AG09319 (cell line): ENCODE data around the gene GPR78.

ENCODE experiments used
- DNase-seq: peaks from one replicate; pipeline ENCODE4 v3.0.0-alpha.2; 2010; ENCODE audit warnings: low read depth; ENCODE audit errors: extremely low read depth
- TF ChIP-seq, protein P1 (sequence below): IDR thresholded peaks from 2 replicates; pipeline ENCODE4 v1.5.1; 2011; ENCODE audit warnings: low read depth, mild to moderate bottlenecking, inconsistent platforms, low read length, moderate library complexity

Gene GPR78

DNA sequence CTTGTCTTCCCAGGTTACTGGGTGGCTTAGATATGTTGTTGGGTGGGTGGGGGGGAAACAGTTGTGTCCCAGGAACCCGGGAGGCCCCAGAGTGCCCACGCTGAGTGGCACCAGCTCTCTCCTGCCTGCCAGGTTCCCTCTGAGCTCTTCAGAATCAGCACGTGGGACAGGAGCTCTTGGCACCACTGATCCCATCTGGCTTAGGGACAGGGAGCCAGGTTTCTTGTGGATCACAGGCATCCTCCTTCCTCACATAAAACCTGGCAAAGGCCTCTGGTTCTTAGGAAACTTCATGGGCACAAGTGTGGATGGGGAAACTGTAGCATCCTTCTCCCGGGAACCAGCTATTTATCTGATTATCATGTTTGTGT lies 3.4 kb downstream of the GPR78 start:
- TF ChIP-seq, protein P1, sequence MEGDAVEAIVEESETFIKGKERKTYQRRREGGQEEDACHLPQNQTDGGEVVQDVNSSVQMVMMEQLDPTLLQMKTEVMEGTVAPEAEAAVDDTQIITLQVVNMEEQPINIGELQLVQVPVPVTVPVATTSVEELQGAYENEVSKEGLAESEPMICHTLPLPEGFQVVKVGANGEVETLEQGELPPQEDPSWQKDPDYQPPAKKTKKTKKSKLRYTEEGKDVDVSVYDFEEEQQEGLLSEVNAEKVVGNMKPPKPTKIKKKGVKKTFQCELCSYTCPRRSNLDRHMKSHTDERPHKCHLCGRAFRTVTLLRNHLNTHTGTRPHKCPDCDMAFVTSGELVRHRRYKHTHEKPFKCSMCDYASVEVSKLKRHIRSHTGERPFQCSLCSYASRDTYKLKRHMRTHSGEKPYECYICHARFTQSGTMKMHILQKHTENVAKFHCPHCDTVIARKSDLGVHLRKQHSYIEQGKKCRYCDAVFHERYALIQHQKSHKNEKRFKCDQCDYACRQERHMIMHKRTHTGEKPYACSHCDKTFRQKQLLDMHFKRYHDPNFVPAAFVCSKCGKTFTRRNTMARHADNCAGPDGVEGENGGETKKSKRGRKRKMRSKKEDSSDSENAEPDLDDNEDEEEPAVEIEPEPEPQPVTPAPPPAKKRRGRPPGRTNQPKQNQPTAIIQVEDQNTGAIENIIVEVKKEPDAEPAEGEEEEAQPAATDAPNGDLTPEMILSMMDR = no peak
- DNase-seq = no peak

DNA sequence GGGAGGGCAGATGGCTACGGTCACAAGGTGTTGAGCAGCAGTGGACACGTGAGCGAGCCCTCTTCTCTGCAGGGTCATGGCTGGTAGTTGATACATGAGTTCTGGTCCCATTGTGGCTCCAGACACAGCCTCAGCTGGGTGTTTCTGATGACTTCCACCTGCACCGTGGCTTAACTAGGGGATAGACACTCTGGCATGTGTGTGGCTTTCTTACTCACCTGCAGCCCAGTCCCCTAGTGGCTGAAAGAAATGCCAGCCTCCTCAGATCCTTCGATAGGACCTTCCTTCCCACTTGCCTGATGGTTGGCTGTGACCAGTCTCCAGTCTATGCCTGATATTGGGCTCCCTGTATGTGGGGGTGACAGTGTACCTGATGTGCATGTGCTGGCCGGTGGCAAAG lies 5.0 kb downstream of the GPR78 start:
- TF ChIP-seq, protein P1 = no peak
- no peak for DNase-seq

DNA sequence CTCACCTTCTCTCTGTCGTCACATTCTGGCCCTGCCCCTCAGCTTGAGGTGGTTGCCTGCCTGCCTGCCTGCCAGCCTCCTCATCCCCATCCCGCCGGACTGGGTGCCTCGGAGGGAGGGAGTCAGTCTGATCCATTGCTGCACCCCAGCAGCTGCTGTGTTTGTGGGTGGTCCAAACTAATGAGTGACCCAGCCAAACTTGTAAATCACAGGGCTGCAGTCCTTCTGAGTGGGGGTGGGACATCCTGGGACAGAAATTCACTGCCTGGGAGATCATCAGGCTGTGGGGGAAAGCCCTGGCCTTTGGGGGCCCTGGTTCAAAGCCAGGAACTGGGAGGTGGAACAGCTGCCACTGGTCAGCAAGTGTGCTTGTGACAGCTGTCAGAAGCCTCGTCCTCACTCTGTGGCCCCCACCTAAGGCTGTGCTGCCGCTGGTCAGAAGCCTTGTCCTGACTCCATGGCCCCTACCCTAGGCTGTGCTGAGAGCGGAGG lies 5.6 kb downstream of the GPR78 start:
- TF ChIP-seq, protein P1 = no peak
- DNase-seq = no peak

DNA sequence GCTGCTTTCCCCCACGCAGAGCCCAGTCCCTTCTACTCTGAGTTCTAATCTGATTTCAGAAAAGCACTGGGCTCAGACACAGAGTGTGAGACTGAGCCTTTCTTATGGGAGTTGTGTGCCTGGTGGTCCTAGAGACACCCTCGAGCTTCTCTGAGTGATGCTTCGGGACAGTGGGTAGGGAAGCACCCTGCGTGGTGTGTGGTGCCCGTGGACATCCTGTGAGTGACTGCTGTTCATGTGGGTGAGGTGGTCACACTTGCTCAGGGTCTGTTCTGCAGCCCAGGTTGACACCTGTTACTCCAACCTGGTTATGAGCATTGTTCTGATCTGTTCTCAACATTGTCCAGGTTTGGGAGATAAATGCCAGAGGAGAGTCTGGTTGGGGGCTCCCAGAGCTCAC lies 6.1 kb downstream of the GPR78 start:
- no peak for DNase-seq
- TF ChIP-seq, protein P1 = no peak

DNA sequence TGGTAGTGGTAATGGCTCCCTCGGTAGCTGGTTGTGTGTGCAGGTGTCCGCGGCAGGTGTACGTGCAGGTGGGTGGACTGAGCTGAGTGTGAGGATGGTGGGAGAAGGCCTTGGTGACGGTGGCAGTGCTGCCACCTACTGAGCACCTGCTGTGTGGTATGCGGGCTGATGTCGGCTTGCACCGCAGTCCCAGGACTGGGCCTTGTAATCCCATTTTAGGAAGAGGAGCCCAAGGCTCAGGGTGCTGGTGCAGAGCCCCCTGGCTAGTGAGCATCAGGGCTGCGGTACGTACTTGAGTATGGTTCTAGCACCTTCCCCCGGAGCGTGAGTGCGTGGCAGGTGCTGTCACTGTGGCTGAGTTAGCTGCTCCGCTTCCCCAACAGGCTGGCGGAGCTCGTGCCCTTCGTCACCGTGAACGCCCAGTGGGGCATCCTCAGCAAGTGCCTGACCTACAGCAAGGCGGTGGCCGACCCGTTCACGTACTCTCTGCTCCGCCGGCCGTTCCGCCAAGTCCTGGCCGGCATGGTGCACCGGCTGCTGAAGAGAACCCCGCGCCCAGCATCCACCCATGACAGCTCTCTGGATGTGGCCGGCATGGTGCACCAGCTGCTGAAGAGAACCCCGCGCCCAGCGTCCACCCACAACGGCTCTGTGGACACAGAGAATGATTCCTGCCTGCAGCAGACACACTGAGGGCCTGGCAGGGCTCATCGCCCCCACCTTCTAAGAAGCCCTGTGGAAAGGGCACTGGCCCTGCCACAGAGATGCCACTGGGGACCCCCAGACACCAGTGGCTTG lies 6.7 kb downstream of the GPR78 start:
- TF ChIP-seq, protein P1 = no peak
- no peak for DNase-seq

DNA sequence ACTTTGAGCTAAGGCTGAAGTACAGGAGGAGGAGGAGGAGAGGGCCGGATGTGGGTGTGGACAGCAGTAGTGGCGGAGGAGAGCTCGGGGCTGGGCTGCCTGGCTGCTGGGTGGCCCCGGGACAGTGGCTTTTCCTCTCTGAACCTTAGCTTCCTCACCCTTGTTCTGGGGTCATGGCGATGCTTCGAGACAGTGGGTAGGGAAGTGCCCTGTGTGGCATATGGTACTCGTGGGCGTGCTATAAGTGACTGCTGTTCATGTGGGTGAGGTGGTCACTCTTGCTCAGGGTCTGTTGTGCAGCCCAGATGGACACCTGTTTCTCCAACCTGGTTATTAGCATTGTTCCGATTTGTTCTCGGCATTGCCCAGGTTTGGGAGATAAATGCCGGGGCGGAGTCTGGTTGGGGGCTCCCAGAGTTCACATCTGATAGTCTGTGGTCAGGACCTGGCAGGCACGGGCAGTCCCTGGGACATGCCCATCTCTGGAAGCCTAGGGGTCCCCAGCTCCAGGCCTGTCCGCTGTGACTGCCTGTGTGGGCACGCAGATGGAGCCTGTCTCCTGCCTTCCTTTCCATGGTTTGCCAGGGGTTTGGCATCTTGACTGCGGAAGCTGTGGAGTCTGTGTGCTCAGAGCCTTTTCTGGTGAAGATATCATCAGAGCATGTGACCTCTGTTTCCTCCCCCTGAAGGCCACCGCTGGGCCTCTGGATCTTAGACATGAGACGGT lies 7.4 kb downstream of the GPR78 start:
- DNase-seq = no peak
- TF ChIP-seq, protein P1 = no peak

DNA sequence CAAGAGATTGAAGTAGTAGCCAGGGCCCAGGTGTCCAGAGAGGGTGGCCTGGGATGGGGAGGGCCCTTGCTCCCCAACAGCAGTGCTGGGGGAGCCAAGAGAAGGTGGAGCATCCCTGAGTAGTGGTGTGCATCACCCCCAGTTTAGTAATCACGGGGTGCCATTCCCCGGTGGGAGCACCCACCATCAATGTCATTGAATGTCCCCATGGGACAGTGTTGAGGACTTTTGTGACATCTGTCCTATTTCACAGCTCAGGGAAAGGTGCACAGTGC lies 7.9 kb downstream of the GPR78 start:
- DNase-seq = no peak
- TF ChIP-seq, protein P1 = no peak
